HG03378 (cell line): ENCODE measurements around the gene SLC38A1.
"Not testable (repeated sequence)": the region's sequence is repeated elsewhere in the genome, so short reads cannot be mapped to it uniquely, and the experiment has no call there.

Source experiments
- ATAC-seq: cut with Tn5 transposase; IDR thresholded peaks from one replicate; pipeline ENCODE4 v1.9.1; 2021; ENCODE audit warnings: mild to moderate bottlenecking, moderate library complexity; ENCODE audit not compliant: unreplicated experiment

SLC38A1 gene

DNA sequence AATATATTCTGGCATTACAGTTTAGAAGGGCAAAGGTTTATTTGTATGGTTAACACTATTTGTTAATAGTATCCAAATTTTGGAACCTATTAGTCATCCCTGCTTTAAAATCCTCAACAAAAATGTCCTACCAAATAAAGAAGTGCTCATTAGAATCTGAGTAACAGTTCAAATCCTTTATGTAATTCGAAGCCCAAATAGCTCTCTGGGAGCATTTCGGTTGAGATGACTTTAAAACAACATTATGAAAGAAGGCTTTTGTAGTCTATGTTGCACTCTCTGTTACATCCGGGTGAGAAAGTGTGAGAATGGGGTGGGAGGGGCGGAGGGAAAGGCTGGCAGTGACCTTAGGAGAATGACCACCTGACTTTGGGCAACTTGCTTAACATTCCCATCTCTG is 59.7 kb downstream of the SLC38A1 start:
- no peak for ATAC-seq

DNA sequence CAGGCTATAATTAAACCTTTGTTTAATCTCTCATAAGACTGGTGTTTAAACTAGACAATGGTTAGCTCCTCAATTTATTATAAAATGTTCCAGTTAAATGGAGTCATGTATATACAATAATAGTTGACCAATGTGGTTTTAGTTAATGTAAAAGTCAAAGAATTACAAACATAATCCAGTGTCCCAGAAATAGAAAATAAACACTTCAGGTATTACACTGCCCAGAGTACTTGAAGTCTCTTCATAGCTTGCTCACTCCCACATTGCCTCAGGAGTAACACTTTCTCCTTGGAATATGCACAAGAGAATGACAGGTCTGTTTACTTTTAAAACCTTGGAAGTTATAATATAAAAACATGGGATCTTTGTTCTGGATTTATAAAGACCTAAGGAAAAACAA is 60.5 kb downstream of the SLC38A1 start:
- ATAC-seq: no peak

DNA sequence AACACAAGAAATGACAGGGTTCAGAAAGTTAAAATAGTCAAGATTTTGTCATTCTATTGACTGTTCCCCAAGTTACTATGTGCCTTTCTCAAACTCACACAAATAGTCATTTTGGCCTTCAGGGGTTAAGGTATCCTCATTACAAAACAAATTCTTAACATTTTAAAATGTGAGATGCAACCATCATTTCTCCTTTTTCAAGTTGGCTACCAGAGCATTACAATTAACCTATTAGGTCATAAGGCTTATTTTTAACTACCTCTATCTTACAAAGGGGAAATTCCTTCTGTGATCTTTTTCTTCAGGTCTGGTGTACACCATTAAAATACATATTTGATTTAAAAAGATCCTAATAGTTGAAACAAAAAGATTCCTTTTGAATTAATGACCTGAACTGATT is 61.2 kb downstream of the SLC38A1 start:
- ATAC-seq: peak; percentile 44

DNA sequence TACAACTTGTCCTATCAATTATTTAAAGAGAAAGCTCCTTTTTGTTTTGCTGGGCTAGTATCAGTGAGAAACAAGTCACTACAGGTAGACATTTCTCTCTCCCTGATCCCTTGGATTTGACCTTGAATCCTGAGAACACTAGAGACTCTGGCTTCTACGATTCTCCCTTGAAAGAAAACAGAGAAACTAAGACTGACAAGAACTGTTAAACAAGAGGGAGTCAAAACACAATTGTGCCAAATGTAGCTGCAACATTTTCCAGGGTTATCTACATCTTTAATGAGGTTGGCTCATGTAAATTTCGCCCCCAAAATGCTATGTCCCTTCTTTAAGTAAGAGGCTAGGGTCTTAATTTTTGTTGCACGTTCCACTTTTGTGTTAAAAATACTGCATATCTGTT is 62.4 kb downstream of the SLC38A1 start:
- ATAC-seq: no peak

DNA sequence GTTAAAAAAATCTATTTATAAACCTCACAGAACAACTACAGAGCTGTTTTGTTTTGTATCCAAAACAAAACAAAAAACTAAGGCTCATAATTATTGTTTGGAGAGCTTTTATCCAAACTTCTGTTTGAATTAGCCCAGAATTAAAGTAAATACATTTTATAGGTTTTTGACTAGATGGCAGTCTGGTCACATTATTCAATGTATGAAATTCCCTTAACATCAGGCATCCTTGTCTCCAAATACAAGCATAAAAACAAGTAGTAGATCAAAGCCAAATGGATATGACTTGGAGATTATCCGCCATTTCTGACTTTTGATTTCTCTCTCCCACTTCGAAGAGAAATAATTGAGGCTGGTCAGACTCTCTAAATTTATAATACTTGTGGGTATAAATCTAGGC is 63.5 kb downstream of the SLC38A1 start:
- no peak for ATAC-seq

DNA sequence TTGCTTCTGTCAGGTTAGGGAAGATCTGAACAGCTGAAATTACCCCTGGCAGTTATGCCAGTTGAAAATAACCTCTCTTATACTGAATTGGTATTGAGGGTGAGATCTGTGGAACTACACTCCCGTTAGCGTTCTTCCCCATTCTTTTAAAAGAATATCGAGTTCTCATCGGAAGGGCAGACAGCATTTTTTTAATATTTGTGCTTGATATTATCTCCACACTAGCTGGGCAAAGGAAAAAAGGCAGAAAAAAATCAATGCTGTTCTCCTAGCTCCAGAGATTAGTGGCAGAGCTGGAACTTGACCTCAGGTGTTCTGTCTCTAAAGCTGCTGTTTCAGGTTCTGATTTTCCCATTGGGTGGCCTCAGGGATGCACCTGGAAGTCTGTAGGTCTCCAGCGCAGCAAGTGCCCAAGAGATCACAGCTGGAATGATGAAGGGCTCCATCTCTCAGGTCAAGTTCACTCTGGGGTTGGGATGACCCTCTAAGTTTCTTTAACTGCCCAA is 67.5 kb downstream of the SLC38A1 start:
- ATAC-seq: no peak

DNA sequence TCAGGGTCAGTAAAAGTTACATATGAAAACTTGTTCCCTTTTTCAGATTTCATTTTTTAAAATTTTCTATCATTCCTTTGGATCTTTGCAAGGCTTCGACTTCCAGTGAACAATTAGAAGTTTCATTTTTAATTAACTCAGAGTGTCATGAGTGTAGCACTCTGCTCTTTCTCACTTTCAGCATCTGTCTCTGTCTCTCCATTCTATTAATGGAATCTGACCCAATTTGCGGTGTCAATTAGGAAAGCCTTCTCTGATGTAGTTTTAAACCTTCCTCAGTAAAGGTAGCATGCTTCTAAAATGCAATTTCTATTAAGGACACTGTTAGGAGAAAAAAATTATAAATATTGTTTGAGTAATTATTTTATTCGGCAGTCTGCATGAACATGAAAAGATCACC is 68.3 kb downstream of the SLC38A1 start:
- ATAC-seq: no peak

DNA sequence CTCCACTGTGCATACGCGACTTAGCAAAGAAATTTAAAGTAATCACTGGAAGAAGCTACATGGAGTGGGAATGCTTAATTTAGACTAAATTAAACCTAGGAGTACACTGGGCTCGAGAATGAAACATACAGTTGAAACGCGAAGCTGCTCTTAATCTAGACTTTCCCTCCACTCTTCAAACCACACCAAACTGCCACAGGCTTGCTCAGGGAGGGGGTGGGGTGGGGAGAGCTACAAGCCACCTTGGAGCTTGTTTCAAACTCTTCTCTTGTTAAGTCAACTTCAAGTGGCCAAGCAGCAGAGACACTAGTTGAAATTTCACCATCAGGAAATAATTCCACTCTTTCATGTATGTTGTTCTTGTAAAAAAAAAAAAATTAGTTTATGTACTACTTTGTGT is 69.9 kb downstream of the SLC38A1 start:
- ATAC-seq: no peak

DNA sequence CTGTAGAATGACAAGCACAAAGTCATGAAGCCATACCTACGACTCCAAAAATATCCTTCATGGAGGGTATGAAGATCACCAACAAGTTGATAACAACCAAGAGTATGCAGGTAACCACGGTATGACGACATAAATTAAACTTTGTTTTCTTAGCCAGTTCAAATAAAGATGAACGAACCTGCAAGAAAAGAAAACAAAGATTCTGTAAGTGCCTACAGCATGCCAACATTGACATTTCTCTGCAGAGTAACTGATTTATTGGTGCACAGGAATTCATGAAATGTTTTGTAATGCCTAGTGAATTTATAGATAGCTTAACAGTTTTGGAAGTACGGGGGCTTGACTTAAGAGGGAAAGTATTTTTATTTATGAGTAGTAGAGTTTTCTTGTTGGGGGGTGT is 71.0 kb downstream of the SLC38A1 start:
- no peak for ATAC-seq

DNA sequence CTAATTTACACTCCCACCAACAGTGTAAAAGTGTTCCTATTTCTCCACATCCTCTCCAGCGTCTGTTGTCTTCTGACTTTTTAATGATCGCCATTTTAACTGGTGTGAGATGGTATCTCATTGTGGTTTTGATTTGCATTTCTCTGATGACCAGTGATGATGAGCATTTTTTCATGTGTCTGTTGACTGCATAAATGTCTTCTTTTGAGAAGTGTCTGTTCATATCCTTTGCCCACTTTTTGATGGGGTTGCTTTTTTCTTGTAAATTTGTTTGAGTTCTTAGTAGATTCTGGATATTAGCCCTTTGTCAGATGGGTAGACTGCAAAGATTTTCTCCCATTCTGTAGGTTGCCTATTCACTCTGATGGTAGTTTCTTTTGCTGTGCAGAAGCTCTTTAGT is 78.3 kb downstream of the SLC38A1 start:
- ATAC-seq: not testable (repeated sequence)

DNA sequence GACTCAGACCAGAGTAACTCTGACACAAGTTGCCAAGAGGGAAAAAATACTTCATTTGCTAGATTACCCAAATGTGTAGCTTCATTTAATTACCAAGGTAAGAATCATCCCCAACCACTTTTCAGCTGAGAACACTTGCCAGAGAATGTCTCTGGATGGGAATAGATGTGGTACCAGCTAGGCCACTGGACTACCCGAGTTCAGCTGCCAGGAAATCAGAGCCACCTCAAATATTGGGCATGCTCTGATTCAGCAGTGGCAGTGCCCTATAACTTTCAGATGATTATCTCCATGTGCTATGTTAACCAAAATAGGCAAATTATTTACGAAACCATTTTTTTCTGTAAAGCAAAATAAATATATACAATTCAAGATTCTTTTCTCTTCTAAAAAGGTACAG is 80.7 kb downstream of the SLC38A1 start:
- no peak for ATAC-seq

DNA sequence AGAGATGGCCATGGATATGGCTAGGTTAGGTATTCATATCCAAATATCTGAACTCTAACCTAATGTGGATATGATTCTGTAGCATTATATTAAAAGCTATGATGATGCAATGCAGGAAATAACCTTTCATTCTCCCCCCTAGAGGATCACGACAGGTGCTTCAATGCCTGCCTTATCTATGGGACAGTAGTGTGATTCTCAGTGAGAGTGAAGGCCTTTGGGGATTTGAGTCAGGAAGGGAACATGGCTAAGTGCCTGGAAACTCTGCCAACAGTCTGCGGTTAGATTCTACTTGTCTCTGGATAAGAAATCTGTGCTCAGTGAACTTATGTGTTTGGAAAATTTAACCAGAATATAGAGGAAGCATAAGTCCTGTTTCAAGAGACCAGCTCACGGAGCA is 81.8 kb downstream of the SLC38A1 start:
- ATAC-seq: no peak

DNA sequence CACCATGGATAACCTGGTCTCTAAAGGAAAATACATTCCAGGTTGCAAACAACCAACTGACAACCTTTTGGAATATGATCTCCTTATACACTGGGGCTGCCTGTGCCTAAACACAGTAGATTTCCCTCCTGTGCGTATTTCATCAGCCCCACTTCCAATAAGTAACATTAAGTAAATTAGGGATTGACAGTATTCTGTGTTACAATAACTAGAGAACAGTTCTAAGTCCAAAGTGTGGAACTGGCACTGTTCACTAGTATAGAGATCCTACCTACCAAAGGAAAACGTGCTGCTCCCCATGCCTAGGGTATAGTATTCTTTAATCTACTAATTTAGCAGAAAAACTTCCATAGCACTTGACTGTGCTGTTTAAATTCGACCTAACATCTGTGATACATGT is 82.8 kb downstream of the SLC38A1 start:
- ATAC-seq: no peak

DNA sequence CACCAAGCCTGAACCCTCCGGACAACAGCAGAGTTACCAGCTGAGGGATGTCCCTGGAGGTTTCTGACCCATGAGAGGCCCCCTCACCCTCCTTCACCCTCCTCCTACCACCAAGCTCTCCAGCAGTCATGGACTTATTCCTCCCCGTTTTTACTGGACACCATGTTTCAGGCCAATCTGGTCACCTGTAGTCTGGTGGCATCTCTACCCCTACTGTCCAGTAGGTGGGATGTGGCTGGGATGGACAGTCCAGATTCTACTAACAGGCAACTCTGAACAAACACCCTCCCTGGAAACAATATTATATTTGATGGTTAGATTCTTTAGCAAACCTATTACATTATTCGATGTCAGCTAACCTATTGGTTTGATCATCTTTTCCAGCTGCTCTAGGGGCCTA is 83.2 kb downstream of the SLC38A1 start:
- ATAC-seq: no peak

DNA sequence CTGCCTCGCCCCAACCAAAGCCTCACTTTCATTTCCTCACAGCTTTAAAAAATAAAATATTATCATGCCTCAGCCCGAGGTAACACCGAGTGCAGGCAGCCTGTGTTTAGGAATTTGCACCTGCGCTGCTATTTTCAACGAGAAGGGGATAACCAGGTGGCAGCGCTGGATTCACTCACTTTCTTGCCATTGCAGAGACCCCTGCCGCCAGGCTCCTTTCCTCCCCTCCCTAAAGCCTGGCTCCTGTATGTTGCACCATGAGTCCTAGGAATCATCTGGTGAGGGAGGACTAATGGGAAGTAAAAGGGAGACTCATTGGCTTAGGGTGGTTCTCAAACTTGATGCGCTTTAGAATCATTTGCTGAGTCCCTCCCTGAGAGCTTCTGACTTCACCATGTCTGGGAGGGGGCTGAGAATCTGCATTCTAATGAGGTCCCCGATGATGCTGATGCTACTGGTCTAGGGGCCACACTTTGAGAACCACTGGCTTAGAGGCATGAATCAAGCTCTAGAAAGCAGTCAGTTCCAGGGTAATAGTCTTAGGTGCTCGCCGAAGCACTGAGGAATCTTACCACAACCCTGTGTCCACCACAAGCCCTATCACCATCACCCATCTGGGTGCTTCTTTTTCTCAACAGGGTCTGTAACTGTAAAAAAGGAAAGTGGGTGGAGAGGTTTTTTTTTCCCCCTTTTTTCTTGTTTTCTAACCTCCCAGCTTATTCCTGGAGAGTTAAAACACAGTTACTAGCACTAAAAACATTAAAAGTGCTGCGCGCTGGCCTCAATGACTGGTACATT is 83.8 kb downstream of the SLC38A1 start:
- ATAC-seq: no peak

DNA sequence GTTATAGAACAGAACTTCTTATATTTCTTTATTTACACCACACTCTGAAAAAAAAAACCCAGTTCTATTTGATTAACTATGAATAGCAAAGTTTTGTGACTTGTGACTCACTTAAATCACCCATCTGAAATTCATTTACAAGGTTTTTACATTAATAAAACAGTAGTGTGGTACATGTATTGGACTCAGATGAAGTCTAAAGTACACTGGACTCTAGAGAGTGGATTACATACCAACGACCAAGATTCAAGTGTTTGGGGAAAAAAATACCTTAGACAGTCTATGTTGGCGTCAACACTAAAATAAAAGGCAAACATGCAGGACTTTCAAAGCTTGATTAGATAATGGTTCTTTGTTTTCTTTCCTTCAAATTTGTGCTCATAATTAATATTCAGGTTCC is 85.7 kb downstream of the SLC38A1 start:
- no peak for ATAC-seq

DNA sequence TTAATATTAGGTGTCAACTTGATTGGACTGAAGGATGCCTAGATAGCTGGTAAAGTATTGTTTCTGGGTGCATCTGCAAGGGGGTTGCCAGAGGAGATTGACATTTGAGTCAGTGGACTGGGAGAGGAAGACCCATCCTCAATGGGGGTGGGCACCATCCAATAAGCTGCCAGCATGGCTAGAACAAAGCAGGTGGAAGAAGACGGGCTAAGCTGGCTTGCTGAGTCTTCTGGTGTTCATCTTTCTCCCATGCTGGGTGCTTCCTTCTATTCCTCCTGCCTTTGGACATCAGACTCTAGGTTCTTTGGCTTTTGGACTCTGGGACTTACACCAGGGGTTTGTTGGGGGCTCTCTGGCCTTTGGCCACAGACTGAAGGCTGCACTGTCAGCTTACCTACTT is 87.4 kb downstream of the SLC38A1 start:
- no peak for ATAC-seq

DNA sequence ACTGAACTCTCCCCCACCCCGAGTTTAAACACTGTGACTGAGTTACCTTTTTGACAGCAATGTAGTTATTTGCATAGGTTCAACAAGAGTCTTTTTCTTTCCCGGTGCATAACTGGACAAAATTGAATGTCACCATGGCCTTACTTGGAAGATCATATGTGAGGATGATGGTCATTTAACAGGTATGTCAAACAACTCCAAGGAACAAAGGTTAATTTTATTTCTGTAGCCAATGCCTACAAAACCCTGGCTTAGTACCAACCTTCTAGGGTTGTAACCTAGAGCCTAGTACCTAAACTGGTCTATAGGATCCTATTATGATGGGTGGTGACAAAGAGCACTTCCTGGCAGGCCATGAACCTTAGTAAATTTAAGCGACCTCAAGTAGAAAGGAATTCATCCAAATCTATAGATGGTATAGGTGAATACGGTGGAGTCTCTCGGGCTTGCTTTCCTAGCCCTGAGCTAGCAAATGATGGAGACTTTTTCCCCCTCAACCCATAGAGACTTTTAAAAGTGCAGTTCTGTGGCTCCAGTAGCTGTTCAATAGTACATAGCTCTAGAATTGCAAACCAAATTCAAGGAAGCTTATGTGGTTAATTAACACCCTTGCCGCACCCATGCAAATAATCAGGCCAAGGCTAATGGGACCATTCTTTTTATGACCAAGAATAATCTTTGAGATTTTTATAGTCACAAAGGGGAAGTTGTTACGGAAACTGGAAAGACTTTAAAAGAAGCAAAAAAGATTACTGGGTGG is 89.0 kb downstream of the SLC38A1 start:
- ATAC-seq: peak; percentile 62

DNA sequence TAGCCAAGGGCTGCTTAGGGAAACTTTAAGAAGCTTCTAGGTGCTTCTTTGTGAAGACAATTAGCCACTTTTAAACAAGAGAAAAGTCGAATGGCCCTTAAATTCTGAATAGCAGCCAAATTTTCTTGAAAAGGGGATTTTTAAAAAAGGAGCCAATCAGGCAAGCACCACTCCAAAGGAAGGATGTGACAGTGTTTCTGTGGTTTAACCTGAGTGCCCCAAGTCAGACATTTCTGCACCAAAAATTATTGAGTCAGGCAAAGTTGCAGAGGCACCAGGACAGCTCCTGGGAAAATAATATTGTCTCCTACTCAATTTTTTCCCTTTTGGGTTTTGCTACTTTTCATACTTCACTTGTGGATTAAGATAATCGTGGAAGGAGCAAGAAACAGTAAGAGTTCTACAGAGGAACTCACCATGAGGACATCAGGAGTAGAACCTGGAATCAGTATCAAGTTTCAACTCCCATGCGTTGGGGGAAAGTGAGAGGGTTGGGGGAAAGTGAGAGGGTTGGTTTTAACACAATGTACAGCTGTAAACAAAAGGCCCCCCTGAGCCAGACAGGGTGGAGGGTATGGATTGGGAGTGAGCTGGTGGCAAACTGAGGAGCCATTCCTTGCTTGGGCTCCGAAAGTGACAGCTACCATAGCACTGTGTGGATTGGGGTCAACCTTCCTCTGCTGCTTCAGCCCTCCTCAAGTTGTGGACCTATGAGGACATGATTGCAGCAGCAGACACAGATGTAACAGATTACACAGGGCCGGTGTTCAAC is 90.8 kb downstream of the SLC38A1 start:
- no peak for ATAC-seq

DNA sequence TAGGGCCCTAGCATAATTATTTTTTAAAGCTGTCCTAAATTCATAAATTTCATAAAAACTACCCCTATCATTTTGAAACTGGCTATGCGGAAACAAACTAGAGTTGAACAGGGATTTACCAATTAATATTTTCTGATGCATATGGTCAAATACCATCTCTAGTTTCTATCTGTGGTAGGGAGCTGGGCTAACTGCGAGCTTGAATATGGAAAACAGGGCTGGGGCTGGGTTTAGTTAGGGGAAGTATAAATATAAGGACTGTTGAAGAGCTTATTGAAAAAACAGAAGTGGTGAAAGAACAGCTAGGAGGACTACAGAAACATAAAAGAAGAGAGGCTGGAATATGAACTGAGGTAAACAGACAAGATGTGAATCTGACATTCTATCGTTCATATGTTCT is 91.8 kb downstream of the SLC38A1 start:
- ATAC-seq: no peak

DNA sequence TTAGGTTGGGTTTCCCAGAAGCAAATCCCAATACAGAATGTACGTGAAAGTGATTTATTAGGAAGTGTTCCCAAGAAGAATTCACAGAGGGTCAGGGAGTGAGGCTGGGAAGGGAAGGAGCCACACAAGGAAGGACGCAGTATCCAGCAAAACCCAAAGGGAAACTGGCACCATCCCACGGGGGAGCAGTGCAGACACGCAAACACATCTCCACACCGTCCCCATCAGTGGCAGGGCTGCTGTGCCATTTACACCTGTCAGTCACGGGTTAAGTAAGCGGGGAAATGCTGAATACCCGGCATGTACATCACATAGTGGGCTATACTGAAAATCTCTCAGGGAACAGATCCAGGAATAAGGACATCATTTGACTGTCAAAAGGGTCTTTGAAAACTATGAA is 93.9 kb downstream of the SLC38A1 start:
- ATAC-seq: no peak
